ENCODE data around the gene EIF3L. TPM values are rescaled to one million over a fixed set of nuclear protein-coding genes. Genes with fewer than 3 reads are reported as not detected.
A peak's percentile ranks its signal among the peaks of the same experiment; 100 is the strongest.

The EIF3L gene
- total and polyA plus RNA-seq, 10 of the 15 experiments (the other 5 are each of a cell fraction or from before 2014, with no cell fraction given): 294 to 1,037 (median 618) TPM

DNA sequence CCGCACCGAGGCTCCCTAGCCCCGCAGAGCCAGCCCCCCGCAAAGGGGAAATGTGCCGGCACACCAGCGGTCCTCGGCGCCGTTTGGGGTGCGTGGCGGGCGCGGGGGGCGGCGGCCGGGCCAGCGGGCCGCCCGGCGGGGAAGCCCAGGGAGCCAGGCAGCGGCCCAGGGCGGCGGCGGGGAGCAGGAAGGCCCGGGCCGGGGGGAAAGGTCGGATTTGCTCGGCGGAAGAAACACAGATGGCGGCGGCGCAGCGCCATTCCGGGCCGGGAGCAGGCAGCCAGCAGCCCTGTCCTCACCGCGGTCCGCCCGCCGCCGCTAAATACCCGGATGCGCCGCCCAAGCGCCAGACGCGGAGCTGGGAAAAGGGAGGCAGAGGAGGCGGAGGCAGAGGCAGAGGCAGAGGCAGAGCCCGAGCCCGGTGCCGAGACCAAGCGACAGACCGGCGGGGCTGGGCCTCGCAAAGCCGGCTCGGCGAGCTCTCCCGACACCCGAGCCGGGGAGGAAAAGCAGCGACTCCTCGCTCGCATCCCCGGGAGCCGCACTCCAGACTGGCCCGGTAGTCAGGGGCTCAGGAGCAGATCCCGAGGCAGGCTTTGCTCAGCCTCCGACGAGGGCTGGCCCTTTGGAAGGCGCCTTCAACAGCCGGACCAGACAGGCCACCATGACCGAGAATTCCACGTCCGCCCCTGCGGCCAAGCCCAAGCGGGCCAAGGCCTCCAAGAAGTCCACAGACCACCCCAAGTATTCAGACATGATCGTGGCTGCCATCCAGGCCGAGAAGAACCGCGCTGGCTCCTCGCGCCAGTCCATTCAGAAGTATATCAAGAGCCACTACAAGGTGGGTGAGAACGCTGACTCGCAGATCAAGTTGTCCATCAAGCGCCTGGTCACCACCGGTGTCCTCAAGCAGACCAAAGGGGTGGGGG, 44.1 kb upstream of the EIF3L start:
- CTCF ChIA-PET: no interaction called here
- POLR2A ChIA-PET: no interaction called here
- RAD21 ChIA-PET (ENCODE audit: unreplicated experiment): no interaction called here
- Histone ChIP-seq H3K9me3 (replicated peaks; ENCODE audit: control insufficient read depth, insufficient read depth, low read length) (no peaks in the 10 kb centered on the region; the same call in 2 of the 3 replicates), H3K36me3 (ENCODE audit: control insufficient read depth in 2 of 2, insufficient read depth in 2 of 2, low read length in 1 of 2) (no peaks in the 10 kb centered on the region), H3K4me1 (ENCODE audit: control insufficient read depth, insufficient read depth, low read length) (peaks cover 7% of the 10 kb centered on the region), H2AFZ (ENCODE audit: control insufficient read depth, low read depth, low read length) (peak overlapping the region; percentile 39), H3K9ac (ENCODE audit: control insufficient read depth, insufficient read depth, low read length) (peak overlapping the region; percentile 32; the same call in 1 of the 2 replicates), H3K27me3 (replicated peaks in 1 of 2; ENCODE audit: control insufficient read depth in 2 of 2, insufficient read depth in 2 of 2, low read length in 1 of 2) (peaks cover 12 to 34% of the 10 kb centered on the region in 2 experiments), H4K20me1 (ENCODE audit: control insufficient read depth, insufficient read depth) (no peaks in the 10 kb centered on the region), H3K27ac (ENCODE audit: control insufficient read depth, insufficient read depth) (no peak overlapping the region), H3K4me3 (peak overlapping the region; percentile 27; the same call in 1 of the 2 replicates), H3K79me2 (ENCODE audit: control insufficient read depth, insufficient read depth, low read length) (no peaks in the 10 kb centered on the region), H3K4me2 (ENCODE audit: control insufficient read depth, insufficient read depth) (peak overlapping the region; percentile 62)
- in situ Hi-C loops (cut with MboI) (no loop called here), intact Hi-C loops (cut with micrococcal nuclease; ENCODE audit: unreplicated experiment) (no loop called here)
- ATAC-seq (no peak), DNase-seq (ENCODE audit: low read depth, low spot score) (no peak), FAIRE-seq (no peak)
- WGBS (ENCODE audit: insufficient coverage, insufficient replicate concordance, low lambda C conversion rate, missing lambda C conversion rate): 15% methylated on average over 67 of the region's 87 CpGs
- BruUV-seq (replicated peaks): TSS peak; percentile 66
- SMC1A ChIA-PET (ENCODE audit: uncharacterized antibody, unreplicated experiment): no interaction called here
- TF ChIP-seq POLR2A (IDR thresholded peaks at IDR 0.05; ENCODE audit: low read depth, low read length) (peak; percentile 84), HDAC2 (IDR thresholded peaks at IDR 0.05) (no peak), CREB1 (IDR thresholded peaks at IDR 0.05; ENCODE audit: low read depth) (0 out of 2 replicates have a peak, but pooled peaks have one; percentile 8), IKZF1 (conservative IDR thresholded peaks at IDR 0.05) (0 out of 2 replicates have a peak, but pooled peaks have one; percentile 36), MTA2 (IDR thresholded peaks at IDR 0.05; ENCODE audit: low read depth) (no peak), NFXL1 (IDR thresholded peaks at IDR 0.05; ENCODE audit: borderline replicate concordance) (peak; percentile 97), NBN (IDR thresholded peaks at IDR 0.05) (no peak), YY1 (IDR thresholded peaks at IDR 0.05; ENCODE audit: low read depth, low read length) (peak; percentile 74), EED (IDR thresholded peaks at IDR 0.05; ENCODE audit: low read depth) (peak; percentile 59; the same call in 1 of the 2 replicates), CTCF (IDR thresholded peaks at IDR 0.05 in 2 of 3, conservative IDR thresholded peaks at IDR 0.05 in 1 of 3; ENCODE audit: control insufficient read depth in 2 of 3, extremely low read depth in 1 of 3, insufficient read depth in 1 of 3, low read depth in 3 of 3, low read length in 3 of 3) (no peak), CHD4 (IDR thresholded peaks at IDR 0.05) (no peak), RBBP5 (conservative IDR thresholded peaks at IDR 0.05) (no peak), RFX5 (IDR thresholded peaks at IDR 0.05; ENCODE audit: low read depth, low read length) (no peak)
- TF ChIP-seq, protein P1, sequence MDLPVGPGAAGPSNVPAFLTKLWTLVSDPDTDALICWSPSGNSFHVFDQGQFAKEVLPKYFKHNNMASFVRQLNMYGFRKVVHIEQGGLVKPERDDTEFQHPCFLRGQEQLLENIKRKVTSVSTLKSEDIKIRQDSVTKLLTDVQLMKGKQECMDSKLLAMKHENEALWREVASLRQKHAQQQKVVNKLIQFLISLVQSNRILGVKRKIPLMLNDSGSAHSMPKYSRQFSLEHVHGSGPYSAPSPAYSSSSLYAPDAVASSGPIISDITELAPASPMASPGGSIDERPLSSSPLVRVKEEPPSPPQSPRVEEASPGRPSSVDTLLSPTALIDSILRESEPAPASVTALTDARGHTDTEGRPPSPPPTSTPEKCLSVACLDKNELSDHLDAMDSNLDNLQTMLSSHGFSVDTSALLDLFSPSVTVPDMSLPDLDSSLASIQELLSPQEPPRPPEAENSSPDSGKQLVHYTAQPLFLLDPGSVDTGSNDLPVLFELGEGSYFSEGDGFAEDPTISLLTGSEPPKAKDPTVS (IDR thresholded peaks at IDR 0.05; ENCODE audit: low read depth, low read length): no peak
- TF ChIP-seq, protein P2, sequence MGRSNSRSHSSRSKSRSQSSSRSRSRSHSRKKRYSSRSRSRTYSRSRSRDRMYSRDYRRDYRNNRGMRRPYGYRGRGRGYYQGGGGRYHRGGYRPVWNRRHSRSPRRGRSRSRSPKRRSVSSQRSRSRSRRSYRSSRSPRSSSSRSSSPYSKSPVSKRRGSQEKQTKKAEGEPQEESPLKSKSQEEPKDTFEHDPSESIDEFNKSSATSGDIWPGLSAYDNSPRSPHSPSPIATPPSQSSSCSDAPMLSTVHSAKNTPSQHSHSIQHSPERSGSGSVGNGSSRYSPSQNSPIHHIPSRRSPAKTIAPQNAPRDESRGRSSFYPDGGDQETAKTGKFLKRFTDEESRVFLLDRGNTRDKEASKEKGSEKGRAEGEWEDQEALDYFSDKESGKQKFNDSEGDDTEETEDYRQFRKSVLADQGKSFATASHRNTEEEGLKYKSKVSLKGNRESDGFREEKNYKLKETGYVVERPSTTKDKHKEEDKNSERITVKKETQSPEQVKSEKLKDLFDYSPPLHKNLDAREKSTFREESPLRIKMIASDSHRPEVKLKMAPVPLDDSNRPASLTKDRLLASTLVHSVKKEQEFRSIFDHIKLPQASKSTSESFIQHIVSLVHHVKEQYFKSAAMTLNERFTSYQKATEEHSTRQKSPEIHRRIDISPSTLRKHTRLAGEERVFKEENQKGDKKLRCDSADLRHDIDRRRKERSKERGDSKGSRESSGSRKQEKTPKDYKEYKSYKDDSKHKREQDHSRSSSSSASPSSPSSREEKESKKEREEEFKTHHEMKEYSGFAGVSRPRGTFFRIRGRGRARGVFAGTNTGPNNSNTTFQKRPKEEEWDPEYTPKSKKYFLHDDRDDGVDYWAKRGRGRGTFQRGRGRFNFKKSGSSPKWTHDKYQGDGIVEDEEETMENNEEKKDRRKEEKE (IDR thresholded peaks at IDR 0.05): no peak
- TF ChIP-seq, protein P3, sequence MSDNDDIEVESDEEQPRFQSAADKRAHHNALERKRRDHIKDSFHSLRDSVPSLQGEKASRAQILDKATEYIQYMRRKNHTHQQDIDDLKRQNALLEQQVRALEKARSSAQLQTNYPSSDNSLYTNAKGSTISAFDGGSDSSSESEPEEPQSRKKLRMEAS (IDR thresholded peaks at IDR 0.05; ENCODE audit: low read depth, low read length): no peak
- TF ChIP-seq, protein P4, sequence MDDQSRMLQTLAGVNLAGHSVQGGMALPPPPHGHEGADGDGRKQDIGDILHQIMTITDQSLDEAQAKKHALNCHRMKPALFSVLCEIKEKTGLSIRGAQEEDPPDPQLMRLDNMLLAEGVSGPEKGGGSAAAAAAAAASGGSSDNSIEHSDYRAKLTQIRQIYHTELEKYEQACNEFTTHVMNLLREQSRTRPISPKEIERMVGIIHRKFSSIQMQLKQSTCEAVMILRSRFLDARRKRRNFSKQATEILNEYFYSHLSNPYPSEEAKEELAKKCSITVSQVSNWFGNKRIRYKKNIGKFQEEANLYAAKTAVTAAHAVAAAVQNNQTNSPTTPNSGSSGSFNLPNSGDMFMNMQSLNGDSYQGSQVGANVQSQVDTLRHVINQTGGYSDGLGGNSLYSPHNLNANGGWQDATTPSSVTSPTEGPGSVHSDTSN (IDR thresholded peaks at IDR 0.05; ENCODE audit: insufficient replicate concordance, low read depth, low read length): no peak
